IMR-90 (cell line): ENCODE data around the gene CLEC4A. TPM values are rescaled to one million over a fixed set of nuclear protein-coding genes. Genes with fewer than 3 reads are reported as not detected.

Experiments
- ATAC-seq: fragments of 200-7000 bp; cut with Tn5 transposase; 2 replicates; pipeline ENCODE4 v1.9.1; 2020; ENCODE audit warnings: low read depth, mild to moderate bottlenecking, moderate library complexity
- BruUV-seq: library from RNA; stranded (reverse); fragments of 400-500 nt; replicated peaks from 2 replicates; lab custom pipeline; 2021; lab: Mats Ljungman, UMichigan
- CTCF ChIA-PET: fragments of 300-600 bp; formaldehyde crosslinking; extraction: SDS; loops from one replicate; lab custom pipeline; 2021; ENCODE audit warnings: antibody characterized with exemption; lab: Yijun Ruan, JAX
- POLR2A ChIA-PET: fragments of 300-600 bp; sonication (Branson Sonifier 250); formaldehyde crosslinking; loops from one replicate; lab custom pipeline; 2022; ENCODE audit warnings: antibody characterized with exemption; ENCODE audit not compliant: unreplicated experiment; lab: Charles Lee
- DNase-seq: peaks from one replicate; pipeline ENCODE4 v3.0.0; 2013
- H2AFZ ChIP-seq: replicated peaks from 2 replicates; pipeline ENCODE3; 2013; ENCODE audit warnings: low read length, mild to moderate bottlenecking; ENCODE audit not compliant: poor library complexity
- H2AK5ac ChIP-seq: 2 replicates; pipeline ENCODE4 v1.6.1; 2013; ENCODE audit warnings: low read depth, low read length, inconsistent platforms
- H2AK9ac ChIP-seq: replicated peaks from 2 replicates; pipeline ENCODE3; 2013; ENCODE audit warnings: mild to moderate bottlenecking, low read depth, low read length, moderate library complexity; ENCODE audit not compliant: poor library complexity
- H2BK120ac ChIP-seq: 2 replicates; pipeline ENCODE4 v1.6.1; 2013; ENCODE audit warnings: low read depth, low read length, inconsistent platforms
- H2BK15ac ChIP-seq: 3 replicates; pipeline ENCODE4 v1.6.1; 2013; ENCODE audit warnings: low read depth, low read length, inconsistent platforms
- H2BK20ac ChIP-seq: 2 replicates; pipeline ENCODE4 v1.6.1; 2013; ENCODE audit warnings: low read depth, mild to moderate bottlenecking, inconsistent platforms, low read length, moderate library complexity
- H2BK5ac ChIP-seq: 2 replicates; pipeline ENCODE4 v1.6.1; 2013; ENCODE audit warnings: mild to moderate bottlenecking, low read depth, low read length, inconsistent platforms; ENCODE audit not compliant: poor library complexity, severe bottlenecking
- H3K14ac ChIP-seq: replicated peaks from 2 replicates; pipeline ENCODE4 v1.6.1; 2013; ENCODE audit warnings: low read depth, low read length, inconsistent platforms
- H3K18ac ChIP-seq: 2 replicates; pipeline ENCODE4 v1.6.1; 2013; ENCODE audit warnings: low read depth, low read length, control low read depth
- H3K23ac ChIP-seq: 2 replicates; pipeline ENCODE4 v1.6.1; 2013; ENCODE audit warnings: low read depth, low read length, inconsistent platforms
- H3K27ac ChIP-seq: 2 replicates; pipeline ENCODE4 v1.5.1; 2013; ENCODE audit warnings: mild to moderate bottlenecking, control low read depth, low read length; ENCODE audit not compliant: insufficient read depth
- H3K27me3 ChIP-seq: 2 replicates; pipeline ENCODE4 v1.6.1; 2013; ENCODE audit warnings: low read length; ENCODE audit not compliant: control insufficient read depth, insufficient read depth
- H3K36me3 ChIP-seq: 2 replicates; pipeline ENCODE4 v1.6.1; 2013; ENCODE audit warnings: low read length, mixed read lengths; ENCODE audit not compliant: control insufficient read depth, insufficient read depth
- H3K4ac ChIP-seq: 2 replicates; pipeline ENCODE4 v1.6.1; 2013; ENCODE audit warnings: low read depth, low read length, inconsistent platforms
- H3K4me1 ChIP-seq: 2 replicates; pipeline ENCODE4 v1.6.1; 2013; ENCODE audit warnings: low read length, mixed read lengths; ENCODE audit not compliant: control insufficient read depth, insufficient read depth
- H3K4me2 ChIP-seq: 2 replicates; pipeline ENCODE4 v1.6.1; 2013; ENCODE audit warnings: low read depth, mild to moderate bottlenecking, control low read depth, low read length, moderate library complexity
- H3K4me3 ChIP-seq: 2 replicates; pipeline ENCODE4 v1.5.1; 2013; ENCODE audit warnings: low read depth, mild to moderate bottlenecking, control low read depth, low read length, moderate library complexity; ENCODE audit not compliant: insufficient read depth
- H3K56ac ChIP-seq: 2 replicates; pipeline ENCODE4 v1.6.1; 2013; ENCODE audit warnings: low read length, inconsistent platforms; ENCODE audit not compliant: insufficient read depth; ENCODE audit errors: extremely low read depth
- H3K79me1 ChIP-seq, 2 experiments: 2 replicates each; pipeline ENCODE4 v1.6.1; 2013; ENCODE audit warnings: low read length in 2 of 2, inconsistent platforms in 1 of 2, low read depth in 1 of 2
- H3K9ac ChIP-seq: 2 replicates; pipeline ENCODE4 v1.6.1; 2013; ENCODE audit warnings: low read depth, low read length, control low read depth
- H3K9me1 ChIP-seq: 2 replicates; pipeline ENCODE4 v1.6.1; 2013; ENCODE audit warnings: low read length, inconsistent platforms; ENCODE audit not compliant: insufficient read depth
- H3K9me3 ChIP-seq: 2 replicates; pipeline ENCODE4 v1.6.1; 2013; ENCODE audit warnings: low read length; ENCODE audit not compliant: control insufficient read depth, insufficient read depth
- H4K20me1 ChIP-seq: 2 replicates; pipeline ENCODE4 v1.6.1; 2013; ENCODE audit warnings: low read length, inconsistent platforms; ENCODE audit not compliant: insufficient read depth
- H4K5ac ChIP-seq: 2 replicates; pipeline ENCODE4 v1.6.1; 2013; ENCODE audit warnings: mild to moderate bottlenecking, low read depth, low read length, control low read depth
- H4K8ac ChIP-seq, 2 experiments: 2 replicates each; pipeline ENCODE4 v1.6.1; 2013; ENCODE audit warnings: low read depth in 2 of 2, low read length in 2 of 2, control low read depth in 1 of 2, inconsistent platforms in 1 of 2
- H4K91ac ChIP-seq: 2 replicates; pipeline ENCODE4 v1.6.1; 2013; ENCODE audit warnings: low read depth, low read length, inconsistent platforms; ENCODE audit not compliant: insufficient read depth
- RAD21 ChIP-seq: IDR thresholded peaks from 2 replicates; pipeline ENCODE4 v1.6.1; 2012; ENCODE audit warnings: low read length, improper control_type of control experiment
- RCOR1 ChIP-seq: IDR thresholded peaks from 2 replicates; pipeline ENCODE4 v1.6.1; 2012; ENCODE audit warnings: mild to moderate bottlenecking, low read length, improper control_type of control experiment; ENCODE audit not compliant: insufficient replicate concordance
- WGBS, 2 experiments: methylation state at CpG; one replicate each; pipeline versions ENCODE4 v1.1.5 to v1.1.7; 2013; ENCODE audit warnings: missing lambda C conversion rate in 2 of 2; ENCODE audit not compliant: insufficient read length in 1 of 2; ENCODE audit errors: extremely low coverage in 2 of 2; 5-methylcytosine and 5-hydroxymethylcytosine counted together
- dilution Hi-C: fragments of 300-500 bp; cut with HindIII; formaldehyde crosslinking; loops from one replicate; pipeline ENCODE4 v1.14.3; 2018; ENCODE audit warnings: low sequenced_read_pairs; ENCODE audit not compliant: unreplicated experiment
- in situ Hi-C: fragments of 300-500 bp; cut with MboI; formaldehyde crosslinking; loops from 3 replicates; pipeline ENCODE4 v1.14.3; 2019; ENCODE audit warnings: low sequenced_read_pairs, inconsistent platforms, mixed read lengths
- intact Hi-C: fragments of 100-400 bp; cut with micrococcal nuclease; formaldehyde crosslinking; loops from 2 replicates; pipeline ENCODE4 v1.10.0; 2022
- polyA plus RNA-seq, 3 experiments: library from polyadenylated mRNA; depleted of rRNA; stranded (reverse); fragments of >200 nt; gene quantifications; 2 replicates each; pipeline ENCODE4 v1.2.3, GENCODE V29; 2012; ENCODE audit warnings: low replicate concordance in 1 of 3
- total RNA-seq: library from RNA; depleted of rRNA; stranded (reverse); fragments of >200 nt; gene quantifications from 2 replicates; pipeline ENCODE4 v1.2.3, GENCODE V29; 2012

The CLEC4A gene
- total and polyA plus RNA-seq, 2 of the 4 experiments (the other 2 are of a cell fraction): 0.29 TPM; not detected in 1

DNA sequence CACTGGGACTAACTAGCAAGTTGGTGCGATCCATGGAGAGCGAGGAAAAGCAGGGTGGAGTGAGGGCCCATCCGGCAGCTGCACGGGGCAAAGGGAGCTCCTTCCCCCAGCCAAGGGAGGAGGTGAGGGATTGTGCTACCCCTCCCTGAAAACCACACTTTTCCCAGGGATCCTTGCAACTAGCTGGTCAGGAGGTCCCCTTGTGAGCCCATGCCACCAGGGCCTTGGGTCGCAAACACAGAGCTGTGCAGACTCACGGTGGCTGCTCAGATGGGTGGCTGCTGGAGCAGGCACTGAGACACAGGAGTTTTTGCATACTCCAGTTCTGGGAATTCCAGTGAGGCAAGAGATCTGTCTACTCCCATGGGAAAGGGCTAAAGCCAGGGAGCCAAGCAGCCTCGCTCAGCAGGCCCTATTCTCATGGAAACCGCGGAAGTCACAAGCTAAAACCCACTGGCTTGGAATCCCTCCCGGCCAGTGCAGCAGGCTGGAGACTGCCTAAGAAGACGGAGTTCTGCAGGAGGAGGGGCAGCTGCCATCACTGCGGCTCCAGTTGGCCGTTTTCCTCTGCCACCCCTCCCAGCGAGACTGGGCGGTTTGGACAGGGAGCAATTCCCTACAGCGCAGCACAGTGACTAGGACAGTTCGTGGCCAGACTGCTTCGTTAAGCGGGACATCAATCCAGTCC, 22.5 kb downstream of the CLEC4A start:
- H3K4me2 ChIP-seq: peak overlapping the region; percentile 30
- H2BK20ac ChIP-seq: peak overlapping the region; percentile 16; the same call in 1 of the 2 replicates
- peak overlapping the region; percentile 8; the same call in 1 of the 2 replicates for H4K5ac ChIP-seq
- intact Hi-C loops: no loop called here
- in situ Hi-C loops: no loop called here
- peak overlapping the region; percentile 50 for H2BK120ac ChIP-seq
- dilution Hi-C loops: no loop called here
- peak overlapping the region; percentile 61 for H3K14ac ChIP-seq
- peak overlapping the region; percentile 44 for H3K27ac ChIP-seq
- H2AK5ac ChIP-seq: peak overlapping the region; percentile 40; the same call in 1 of the 2 replicates
- peak overlapping the region; percentile 18; the same call in 1 of the 3 replicates for H2BK15ac ChIP-seq
- H3K36me3 ChIP-seq: no peaks in the 10 kb centered on the region
- TF ChIP-seq RCOR1 (peak; percentile 34), RAD21 (no peak)
- CTCF ChIA-PET: no interaction called here
- no peak overlapping the region for H3K56ac ChIP-seq
- H2AK9ac ChIP-seq: no peak overlapping the region
- H3K9ac ChIP-seq: peak overlapping the region; percentile 33
- peak overlapping the region; percentile 1 for H2BK5ac ChIP-seq
- H3K18ac ChIP-seq: peak overlapping the region; percentile 4; the same call in 1 of the 2 replicates
- peaks cover 3% of the 10 kb centered on the region for H3K4me1 ChIP-seq
- H3K4me3 ChIP-seq: no peak overlapping the region; the same call in 1 of the 2 replicates
- no peaks in the 10 kb centered on the region for H4K20me1 ChIP-seq
- DNase-seq (peak; percentile 85), ATAC-seq (peak; percentile 96)
- BruUV-seq: no TSS peak
- 0 out of 2 replicates have a peak, but pooled peaks cover 5% of the 10 kb centered on the region for H3K9me1 ChIP-seq
- H3K27me3 ChIP-seq: no peaks in the 10 kb centered on the region
- WGBS, 2 experiments: 0% methylated on average over 9 of the region's 19 CpGs; no CpG with 5 or more reads in 1 of the 2 experiments
- no peaks in the 10 kb centered on the region for H3K9me3 ChIP-seq
- H4K91ac ChIP-seq: peak overlapping the region; percentile 57
- POLR2A ChIA-PET: no interaction called here
- no peaks in the 10 kb centered on the region for H3K79me1 ChIP-seq
- H3K23ac ChIP-seq: 0 out of 2 replicates have a peak overlapping the region, but pooled peaks have one; percentile 18
- peak overlapping the region; percentile 42 for H3K4ac ChIP-seq
- peak overlapping the region; percentile 51 to 63; a peak in 3 of 4 replicates for H4K8ac ChIP-seq
- peak overlapping the region; percentile 92 for H2AFZ ChIP-seq
